Measurements from ENCODE around the gene RAB11FIP4.

GRCh38 chr17:31552568-31552967 is 161.1 kb downstream of the RAB11FIP4 start:
- no peak for TF ChIP-seq CTCF (IDR thresholded peaks at IDR 0.05)
- no peak for TF ChIP-seq E2F4 (CRISPR knock-in tag; IDR thresholded peaks at IDR 0.05; ENCODE audit: borderline replicate concordance, low read depth)
- TF ChIP-seq USF2 (CRISPR knock-in tag; IDR thresholded peaks at IDR 0.05) = no peak
- no peak for TF ChIP-seq TEAD1 (CRISPR knock-in tag; IDR thresholded peaks at IDR 0.05)
- TF ChIP-seq ATF6 (CRISPR knock-in tag; IDR thresholded peaks at IDR 0.05) = no peak
- TF ChIP-seq ZNF512 (CRISPR knock-in tag; IDR thresholded peaks at IDR 0.05; ENCODE audit: borderline replicate concordance) = no peak
- no peak for TF ChIP-seq USF1 (CRISPR knock-in tag; IDR thresholded peaks at IDR 0.05)
- no peak for TF ChIP-seq NR2C2 (CRISPR knock-in tag; IDR thresholded peaks at IDR 0.05)
- no peak for TF ChIP-seq SP1 (CRISPR knock-in tag; conservative IDR thresholded peaks at IDR 0.05)
- no peak for TF ChIP-seq AR (CRISPR knock-in tag; IDR thresholded peaks at IDR 0.05)
- TF ChIP-seq ATF2 (CRISPR knock-in tag; IDR thresholded peaks at IDR 0.05; ENCODE audit: borderline replicate concordance, low read depth) = no peak

Measured in WTC11 (cell line).